Endothelial cell (in vitro differentiated cells): ENCODE measurements around the gene CFAP91. TPM values are rescaled to one million over a fixed set of nuclear protein-coding genes. Genes with fewer than 3 reads are reported as not detected.

Experiments
- DNase-seq: peaks from one replicate; pipeline ENCODE4 v3.0.0; 2021; ENCODE audit warnings: low spot score
- H3K27ac Mint-ChIP-seq: one replicate; pipeline ENCODE4 v1.8.0; 2021; ENCODE audit warnings: mixed read lengths, inconsistent platforms; ENCODE audit not compliant: unreplicated experiment
- H3K27me3 Mint-ChIP-seq: one replicate; pipeline ENCODE4 v1.8.0; 2021; ENCODE audit warnings: mild to moderate bottlenecking, moderate library complexity, mixed read lengths, inconsistent platforms; ENCODE audit not compliant: unreplicated experiment
- H3K36me3 Mint-ChIP-seq: one replicate; pipeline ENCODE4 v1.8.0; 2021; ENCODE audit warnings: mild to moderate bottlenecking, low read depth, mixed read lengths, inconsistent platforms; ENCODE audit not compliant: unreplicated experiment
- H3K4me1 Mint-ChIP-seq: one replicate; pipeline ENCODE4 v1.8.0; 2021; ENCODE audit warnings: mild to moderate bottlenecking, mixed read lengths, inconsistent platforms; ENCODE audit not compliant: unreplicated experiment
- H3K4me3 Mint-ChIP-seq: one replicate; pipeline ENCODE4 v1.8.0; 2021; ENCODE audit warnings: mild to moderate bottlenecking, mixed read lengths, inconsistent platforms; ENCODE audit not compliant: unreplicated experiment
- H3K9me3 Mint-ChIP-seq: one replicate; pipeline ENCODE4 v1.8.0; 2021; ENCODE audit warnings: mixed read lengths, inconsistent platforms; ENCODE audit not compliant: unreplicated experiment
- total RNA-seq: library from RNA; stranded (reverse); fragmentation: NEBNext Ultra II Directional; extraction: Animal tissue kit (Norgen Biotek cat#: 25700); gene quantifications from one replicate; pipeline ENCODE4 v1.2.1, GENCODE V29; 2021; ENCODE audit not compliant: unreplicated experiment
- TF ChIP-seq, protein P1 (sequence below): fragments of 200-600 bp; sonication (generic); IDR thresholded peaks from one replicate; pipeline ENCODE4 v1.5.0; 2021; ENCODE audit warnings: antibody characterized with exemption; ENCODE audit not compliant: unreplicated experiment

The CFAP91 gene
- total RNA-seq, 1 donor from 2014 or later = 0.23 TPM

DNA sequence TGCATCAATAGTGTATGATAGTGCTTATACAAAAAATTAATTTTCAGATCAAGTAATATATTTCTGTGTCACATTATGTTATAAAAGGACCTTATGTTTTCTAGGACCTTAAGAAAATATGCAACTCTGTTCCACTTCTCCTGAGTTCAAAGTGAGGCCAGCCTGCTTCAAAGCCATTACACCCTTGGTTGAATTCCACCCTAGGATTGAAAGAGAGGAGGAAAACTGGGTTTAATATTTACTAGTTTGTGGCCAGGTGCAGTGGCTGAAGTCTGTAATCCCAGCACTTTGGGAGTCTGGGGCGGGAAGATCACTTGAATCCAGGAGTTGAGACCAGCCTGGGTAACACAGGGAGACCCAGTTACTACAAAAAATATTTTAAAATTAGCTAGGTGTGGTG lies 46.2 kb downstream of the CFAP91 start:
- no peak for DNase-seq
- no peaks in the 10 kb centered on the region for H3K27me3 Mint-ChIP-seq
- H3K36me3 Mint-ChIP-seq = no peaks in the 10 kb centered on the region
- H3K4me1 Mint-ChIP-seq = peaks cover 5% of the 10 kb centered on the region
- H3K4me3 Mint-ChIP-seq = no peak overlapping the region
- no peak overlapping the region for H3K27ac Mint-ChIP-seq
- TF ChIP-seq, protein P1, sequence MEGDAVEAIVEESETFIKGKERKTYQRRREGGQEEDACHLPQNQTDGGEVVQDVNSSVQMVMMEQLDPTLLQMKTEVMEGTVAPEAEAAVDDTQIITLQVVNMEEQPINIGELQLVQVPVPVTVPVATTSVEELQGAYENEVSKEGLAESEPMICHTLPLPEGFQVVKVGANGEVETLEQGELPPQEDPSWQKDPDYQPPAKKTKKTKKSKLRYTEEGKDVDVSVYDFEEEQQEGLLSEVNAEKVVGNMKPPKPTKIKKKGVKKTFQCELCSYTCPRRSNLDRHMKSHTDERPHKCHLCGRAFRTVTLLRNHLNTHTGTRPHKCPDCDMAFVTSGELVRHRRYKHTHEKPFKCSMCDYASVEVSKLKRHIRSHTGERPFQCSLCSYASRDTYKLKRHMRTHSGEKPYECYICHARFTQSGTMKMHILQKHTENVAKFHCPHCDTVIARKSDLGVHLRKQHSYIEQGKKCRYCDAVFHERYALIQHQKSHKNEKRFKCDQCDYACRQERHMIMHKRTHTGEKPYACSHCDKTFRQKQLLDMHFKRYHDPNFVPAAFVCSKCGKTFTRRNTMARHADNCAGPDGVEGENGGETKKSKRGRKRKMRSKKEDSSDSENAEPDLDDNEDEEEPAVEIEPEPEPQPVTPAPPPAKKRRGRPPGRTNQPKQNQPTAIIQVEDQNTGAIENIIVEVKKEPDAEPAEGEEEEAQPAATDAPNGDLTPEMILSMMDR = no peak
- H3K9me3 Mint-ChIP-seq = no peaks in the 10 kb centered on the region

DNA sequence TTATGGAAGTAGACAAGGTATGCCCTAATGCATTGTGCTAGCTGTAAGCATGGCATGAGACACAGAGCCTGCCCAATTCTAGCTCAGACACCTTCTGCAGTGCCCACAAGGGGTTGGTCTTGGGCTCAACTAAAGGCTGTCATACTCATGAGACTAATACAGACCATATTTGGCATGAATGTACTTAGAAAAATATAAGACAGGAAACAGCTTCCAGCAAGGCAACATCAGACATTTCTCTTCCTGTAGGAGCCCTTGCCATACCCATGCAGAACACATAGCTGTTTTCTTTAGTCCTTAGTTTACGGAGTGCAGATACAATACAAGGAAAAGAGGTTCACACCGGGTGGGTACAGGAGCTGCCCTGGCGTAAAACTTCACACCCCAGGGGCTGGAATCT lies 48.6 kb downstream of the CFAP91 start:
- DNase-seq = no peak
- TF ChIP-seq, protein P1 = no peak
- Mint-ChIP-seq H3K4me1 (peaks cover 5% of the 10 kb centered on the region), H3K36me3 (no peaks in the 10 kb centered on the region), H3K27me3 (no peaks in the 10 kb centered on the region), H3K4me3 (no peak overlapping the region), H3K27ac (no peak overlapping the region), H3K9me3 (no peaks in the 10 kb centered on the region)

Other genes with a start within 250 kb of the CFAP91 start
- gene TMEM39A, start 239.4 kb upstream of the CFAP91 start, total RNA-seq = 30.5 TPM
- 14.7 TPM for gene POGLUT1, start 234.1 kb upstream of the CFAP91 start, total RNA-seq
- gene TIMMDC1, start 204.5 kb upstream of the CFAP91 start, total RNA-seq = 83.0 TPM
- gene CD80, start 143.4 kb upstream of the CFAP91 start, total RNA-seq = not detected
- gene ADPRH, start 123.5 kb upstream of the CFAP91 start, total RNA-seq = 5.1 TPM
- gene PLA1A, start 105.1 kb upstream of the CFAP91 start, total RNA-seq = 0.80 TPM
- gene POPDC2, start 42.4 kb upstream of the CFAP91 start, total RNA-seq = 2.0 TPM
- gene COX17, start 25.6 kb upstream of the CFAP91 start, total RNA-seq = 16.9 TPM
- gene NR1I2, start 79.1 kb downstream of the CFAP91 start, total RNA-seq = 0.23 TPM